Measurements from ENCODE around the gene TMEM51.
A peak's percentile ranks its signal among the peaks of the same experiment; 100 is the strongest.

TMEM51 gene

GRCh38 chr1:15177710-15178166, 24.2 kb downstream of the TMEM51 start:
- no peak for DNase-seq (ENCODE audit: low read depth)

- peak; percentile 83 for DNase-seq (ENCODE audit: low read depth)
Observed at GRCh38 chr1:15178571-15179484, 25.3 kb downstream of the TMEM51 start.

GRCh38 chr1:15179485-15179883, 25.9 kb downstream of the TMEM51 start:
- DNase-seq (ENCODE audit: low read depth): no peak

GRCh38 chr1:15180189-15180588, 26.6 kb downstream of the TMEM51 start:
- no peak for DNase-seq (ENCODE audit: low read depth)

GRCh38 chr1:15180945-15181523, 27.5 kb downstream of the TMEM51 start:
- DNase-seq (ENCODE audit: low read depth): no peak

GRCh38 chr1:15181564-15181963, 28.0 kb downstream of the TMEM51 start:
- no peak for DNase-seq (ENCODE audit: low read depth)

- no peak for DNase-seq (ENCODE audit: low read depth)
Observed at GRCh38 chr1:15184436-15185241, 31.1 kb downstream of the TMEM51 start.

- DNase-seq (ENCODE audit: low read depth): no peak
Observed at GRCh38 chr1:15185617-15186016, 32.1 kb downstream of the TMEM51 start.

GRCh38 chr1:15186073-15186845, 32.7 kb downstream of the TMEM51 start:
- DNase-seq (ENCODE audit: low read depth): no peak

GRCh38 chr1:15186846-15187151, 33.3 kb downstream of the TMEM51 start:
- no peak for DNase-seq (ENCODE audit: low read depth)

GRCh38 chr1:15187175-15188129, 33.9 kb downstream of the TMEM51 start:
- no peak for DNase-seq (ENCODE audit: low read depth)

- DNase-seq (ENCODE audit: low read depth): no peak
Observed at GRCh38 chr1:15188130-15188524, 34.6 kb downstream of the TMEM51 start.

GRCh38 chr1:15188678-15189077, 35.1 kb downstream of the TMEM51 start:
- DNase-seq (ENCODE audit: low read depth): no peak

- DNase-seq (ENCODE audit: low read depth): no peak
Observed at GRCh38 chr1:15189692-15190370, 36.3 kb downstream of the TMEM51 start.

- no peak for DNase-seq (ENCODE audit: low read depth)
Observed at GRCh38 chr1:15191267-15191666, 37.7 kb downstream of the TMEM51 start.

- no peak for DNase-seq (ENCODE audit: low read depth)
Observed at GRCh38 chr1:15191770-15192169, 38.2 kb downstream of the TMEM51 start.

- no peak for DNase-seq (ENCODE audit: low read depth)
Observed at GRCh38 chr1:15192916-15193550, 39.5 kb downstream of the TMEM51 start.

GRCh38 chr1:15195420-15196052, 42.0 kb downstream of the TMEM51 start:
- DNase-seq (ENCODE audit: low read depth): no peak

- DNase-seq (ENCODE audit: low read depth): no peak
Observed at GRCh38 chr1:15196069-15196468, 42.5 kb downstream of the TMEM51 start.

All from GM04503 (cell line).